Neural cell (in vitro differentiated cells): ENCODE data around the gene TADA2A. TPM values are rescaled to one million over a fixed set of nuclear protein-coding genes. Genes with fewer than 3 reads are reported as not detected.

Experiments used
- H2AFZ ChIP-seq: fragments of 200-600, 300-800 bp; sonication (generic), shearing (Covaris generic); 2 replicates; pipeline ENCODE4 v1.6.0; 2014; ENCODE audit warnings: low read depth, mild to moderate bottlenecking, antibody characterized with exemption, low read length, moderate library complexity
- H3F3A ChIP-seq: fragments of 200-600 bp; shearing (Covaris generic); 2 replicates; pipeline ENCODE4 v1.6.1; 2016; ENCODE audit warnings: mild to moderate bottlenecking, moderate library complexity, mixed read lengths, antibody characterized with exemption, low read length; ENCODE audit not compliant: insufficient read depth, poor library complexity, severe bottlenecking
- H3K27ac ChIP-seq: fragments of 200-600, 300-800 bp; sonication (generic), shearing (Covaris generic); 2 replicates; pipeline ENCODE4 v1.5.1; 2014; ENCODE audit warnings: mild to moderate bottlenecking, low read length, moderate library complexity
- H3K27me3 ChIP-seq: fragments of 300-800, 200-600 bp; sonication (generic), shearing (Covaris generic); 2 replicates; pipeline ENCODE4 v1.6.0; 2014; ENCODE audit warnings: mild to moderate bottlenecking, low read depth, low read length, moderate library complexity; ENCODE audit not compliant: insufficient read depth
- H3K36me3 ChIP-seq: fragments of 300-800, 200-600 bp; sonication (generic), shearing (Covaris generic); 2 replicates; pipeline ENCODE4 v1.5.1; 2014; ENCODE audit warnings: mild to moderate bottlenecking, antibody characterized with exemption, low read length, moderate library complexity; ENCODE audit not compliant: insufficient read depth
- H3K4me2 ChIP-seq: fragments of 300-800, 200-600 bp; sonication (generic), shearing (Covaris generic); 2 replicates; pipeline ENCODE4 v1.6.0; 2014; ENCODE audit warnings: mild to moderate bottlenecking, low read length
- H3K4me3 ChIP-seq: fragments of 300-800, 200-600 bp; sonication (generic), shearing (Covaris generic); 2 replicates; pipeline ENCODE4 v1.5.1; 2014; ENCODE audit warnings: mild to moderate bottlenecking, low read length, moderate library complexity
- H3K79me2 ChIP-seq: fragments of 200-600 bp; shearing (Covaris generic); replicated peaks from 2 replicates; pipeline ENCODE4 v1.6.0; 2014; ENCODE audit warnings: mild to moderate bottlenecking, low read length, moderate library complexity; ENCODE audit not compliant: insufficient read depth
- H3K9ac ChIP-seq: fragments of 300-800, 200-600 bp; sonication (generic), shearing (Covaris generic); 2 replicates; pipeline ENCODE4 v1.6.1; 2016; ENCODE audit warnings: mild to moderate bottlenecking, low read length, mixed read lengths
- H3K9me2 ChIP-seq: fragments of 200-600 bp; shearing (Covaris generic); 2 replicates; pipeline ENCODE4 v1.6.1; 2016; ENCODE audit warnings: mild to moderate bottlenecking, low read length, mixed read lengths; ENCODE audit not compliant: insufficient read depth
- H3K9me3 ChIP-seq: fragments of 200-600, 300-800 bp; sonication (generic), shearing (Covaris generic); 2 replicates; pipeline ENCODE4 v1.6.1; 2016; ENCODE audit warnings: mild to moderate bottlenecking, mixed run types, low read length, moderate library complexity, mixed read lengths
- H4K20me1 ChIP-seq: fragments of 200-600 bp; shearing (Covaris generic); 2 replicates; pipeline ENCODE4 v1.6.1; 2016; ENCODE audit warnings: mild to moderate bottlenecking, mixed run types; ENCODE audit not compliant: insufficient read depth
- EP300 ChIP-seq: fragments of 450-650 bp; conservative IDR thresholded peaks from 2 replicates; pipeline ENCODE4 v1.6.1; 2014; ENCODE audit warnings: antibody characterized with exemption, mild to moderate bottlenecking, moderate library complexity; ENCODE audit not compliant: poor library complexity, severe bottlenecking
- EZH2 ChIP-seq: fragments of 200-600, 300-800 bp; shearing (Covaris generic), sonication (generic); IDR thresholded peaks from 2 replicates; pipeline ENCODE4 v1.6.1; 2014; ENCODE audit warnings: antibody characterized with exemption, low read length, borderline replicate concordance, mild to moderate bottlenecking; ENCODE audit not compliant: insufficient read depth, poor library complexity, severe bottlenecking
- MXI1 ChIP-seq: fragments of 450-650 bp; conservative IDR thresholded peaks from 2 replicates; pipeline ENCODE4 v1.6.1; 2014; ENCODE audit warnings: antibody characterized with exemption, mild to moderate bottlenecking; ENCODE audit not compliant: poor library complexity, severe bottlenecking
- POLR2AphosphoS5 ChIP-seq: IDR thresholded peaks from 2 replicates; pipeline ENCODE4 v1.6.1; 2012
- RAD21 ChIP-seq: fragments of 450-650 bp; conservative IDR thresholded peaks from 2 replicates; pipeline ENCODE4 v1.6.1; 2014; ENCODE audit warnings: antibody characterized with exemption, mild to moderate bottlenecking, moderate library complexity
- SMC3 ChIP-seq: fragments of 450-650 bp; conservative IDR thresholded peaks from 2 replicates; pipeline ENCODE4 v1.6.1; 2014; ENCODE audit warnings: antibody characterized with exemption, mild to moderate bottlenecking, moderate library complexity; ENCODE audit not compliant: poor library complexity
- TAF1 ChIP-seq: IDR thresholded peaks from 2 replicates; pipeline ENCODE4 v1.6.1; 2012; ENCODE audit warnings: low read depth
- polyA plus RNA-seq: library from polyadenylated mRNA; depleted of rRNA; stranded (reverse); fragments of >200 nt; gene quantifications from 2 replicates; pipeline ENCODE4 v1.2.3, GENCODE V29; 2014
- TF ChIP-seq, protein P1 (sequence below): IDR thresholded peaks from 2 replicates; pipeline ENCODE4 v1.6.1; 2012; ENCODE audit warnings: borderline replicate concordance
- TF ChIP-seq, protein P2 (sequence below): fragments of 450-650 bp; IDR thresholded peaks from 2 replicates; pipeline ENCODE4 v1.5.1; 2014; ENCODE audit warnings: antibody characterized with exemption, mild to moderate bottlenecking, moderate library complexity; ENCODE audit not compliant: poor library complexity, severe bottlenecking

Gene TADA2A
- polyA plus RNA-seq, 1 donor from 2014 or later = 23.5 TPM

DNA sequence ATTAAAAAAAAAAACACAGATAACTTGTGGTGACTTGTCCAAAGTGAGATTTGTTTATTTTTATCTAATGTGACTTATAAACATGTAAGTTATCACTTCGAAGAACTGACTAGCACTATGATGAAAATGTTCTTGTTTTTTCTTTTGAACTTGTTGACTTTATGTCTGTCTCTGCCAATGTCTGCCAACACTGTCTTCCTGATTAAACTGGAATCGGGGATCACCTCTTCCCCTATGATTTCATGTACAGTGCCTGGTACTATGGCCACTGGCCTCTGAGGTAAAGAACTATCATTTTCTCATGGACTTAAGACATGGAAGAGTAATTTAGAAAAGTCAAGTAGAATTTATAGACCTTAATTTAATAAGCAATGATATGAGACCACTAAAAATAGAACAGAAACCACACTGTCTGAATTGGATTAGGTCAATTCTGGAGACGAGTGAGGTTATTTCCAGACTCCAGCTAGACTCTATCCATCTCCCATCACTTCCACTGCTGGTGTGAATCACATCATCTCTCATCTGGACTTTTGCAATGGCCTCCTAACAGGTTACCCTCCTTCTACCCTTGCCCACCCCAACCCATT lies 22.0 kb upstream of the TADA2A start:
- Histone ChIP-seq H3K4me3 (no peak overlapping the region), H3K27ac (no peak overlapping the region), H2AFZ (no peak overlapping the region), H3K9me2 (no peaks in the 10 kb centered on the region), H3K27me3 (no peaks in the 10 kb centered on the region), H3K79me2 (no peaks in the 10 kb centered on the region), H3F3A (no peaks in the 10 kb centered on the region), H3K36me3 (no peaks in the 10 kb centered on the region), H3K4me2 (no peak overlapping the region), H3K9me3 (no peaks in the 10 kb centered on the region), H4K20me1 (no peaks in the 10 kb centered on the region), H3K9ac (no peak overlapping the region)
- TF ChIP-seq RAD21 (no peak), SMC3 (no peak), TAF1 (no peak), MXI1 (no peak), POLR2AphosphoS5 (no peak)
- TF ChIP-seq, protein P1, sequence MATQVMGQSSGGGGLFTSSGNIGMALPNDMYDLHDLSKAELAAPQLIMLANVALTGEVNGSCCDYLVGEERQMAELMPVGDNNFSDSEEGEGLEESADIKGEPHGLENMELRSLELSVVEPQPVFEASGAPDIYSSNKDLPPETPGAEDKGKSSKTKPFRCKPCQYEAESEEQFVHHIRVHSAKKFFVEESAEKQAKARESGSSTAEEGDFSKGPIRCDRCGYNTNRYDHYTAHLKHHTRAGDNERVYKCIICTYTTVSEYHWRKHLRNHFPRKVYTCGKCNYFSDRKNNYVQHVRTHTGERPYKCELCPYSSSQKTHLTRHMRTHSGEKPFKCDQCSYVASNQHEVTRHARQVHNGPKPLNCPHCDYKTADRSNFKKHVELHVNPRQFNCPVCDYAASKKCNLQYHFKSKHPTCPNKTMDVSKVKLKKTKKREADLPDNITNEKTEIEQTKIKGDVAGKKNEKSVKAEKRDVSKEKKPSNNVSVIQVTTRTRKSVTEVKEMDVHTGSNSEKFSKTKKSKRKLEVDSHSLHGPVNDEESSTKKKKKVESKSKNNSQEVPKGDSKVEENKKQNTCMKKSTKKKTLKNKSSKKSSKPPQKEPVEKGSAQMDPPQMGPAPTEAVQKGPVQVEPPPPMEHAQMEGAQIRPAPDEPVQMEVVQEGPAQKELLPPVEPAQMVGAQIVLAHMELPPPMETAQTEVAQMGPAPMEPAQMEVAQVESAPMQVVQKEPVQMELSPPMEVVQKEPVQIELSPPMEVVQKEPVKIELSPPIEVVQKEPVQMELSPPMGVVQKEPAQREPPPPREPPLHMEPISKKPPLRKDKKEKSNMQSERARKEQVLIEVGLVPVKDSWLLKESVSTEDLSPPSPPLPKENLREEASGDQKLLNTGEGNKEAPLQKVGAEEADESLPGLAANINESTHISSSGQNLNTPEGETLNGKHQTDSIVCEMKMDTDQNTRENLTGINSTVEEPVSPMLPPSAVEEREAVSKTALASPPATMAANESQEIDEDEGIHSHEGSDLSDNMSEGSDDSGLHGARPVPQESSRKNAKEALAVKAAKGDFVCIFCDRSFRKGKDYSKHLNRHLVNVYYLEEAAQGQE = no peak

DNA sequence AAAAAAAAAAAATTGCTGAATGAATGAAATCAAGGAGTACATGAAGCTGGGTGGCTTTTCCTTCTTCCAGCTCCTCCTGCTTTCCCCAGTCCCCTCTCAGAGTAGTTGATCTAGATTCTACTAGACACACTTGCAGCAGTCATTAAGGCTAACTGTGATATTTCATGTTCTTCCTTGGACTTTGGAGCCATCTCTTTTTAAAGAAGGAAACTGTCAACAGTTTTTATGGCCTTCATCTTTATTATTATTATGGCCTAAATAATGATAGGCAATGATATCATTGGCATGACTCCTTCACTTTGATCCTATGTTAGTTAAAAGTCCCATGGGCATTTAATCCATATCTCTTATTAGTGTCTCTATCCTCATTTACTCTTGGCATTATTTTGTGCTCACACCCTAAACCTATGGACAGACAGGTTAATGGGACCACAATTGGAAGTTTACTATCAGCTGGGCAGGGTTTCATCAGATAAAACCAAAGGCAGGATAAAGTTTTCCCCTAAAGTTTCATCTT lies 21.2 kb upstream of the TADA2A start:
- H3K36me3 ChIP-seq = no peaks in the 10 kb centered on the region
- no peaks in the 10 kb centered on the region for H3K9me2 ChIP-seq
- H4K20me1 ChIP-seq = no peaks in the 10 kb centered on the region
- no peak overlapping the region for H3K27ac ChIP-seq
- no peak overlapping the region for H2AFZ ChIP-seq
- no peak overlapping the region for H3K4me2 ChIP-seq
- no peak overlapping the region for H3K4me3 ChIP-seq
- H3K27me3 ChIP-seq = no peaks in the 10 kb centered on the region
- TF ChIP-seq SMC3 (no peak), EZH2 (no peak), TAF1 (no peak), EP300 (no peak), MXI1 (no peak), RAD21 (no peak), POLR2AphosphoS5 (no peak)
- TF ChIP-seq, protein P1 = no peak
- TF ChIP-seq, protein P2, sequence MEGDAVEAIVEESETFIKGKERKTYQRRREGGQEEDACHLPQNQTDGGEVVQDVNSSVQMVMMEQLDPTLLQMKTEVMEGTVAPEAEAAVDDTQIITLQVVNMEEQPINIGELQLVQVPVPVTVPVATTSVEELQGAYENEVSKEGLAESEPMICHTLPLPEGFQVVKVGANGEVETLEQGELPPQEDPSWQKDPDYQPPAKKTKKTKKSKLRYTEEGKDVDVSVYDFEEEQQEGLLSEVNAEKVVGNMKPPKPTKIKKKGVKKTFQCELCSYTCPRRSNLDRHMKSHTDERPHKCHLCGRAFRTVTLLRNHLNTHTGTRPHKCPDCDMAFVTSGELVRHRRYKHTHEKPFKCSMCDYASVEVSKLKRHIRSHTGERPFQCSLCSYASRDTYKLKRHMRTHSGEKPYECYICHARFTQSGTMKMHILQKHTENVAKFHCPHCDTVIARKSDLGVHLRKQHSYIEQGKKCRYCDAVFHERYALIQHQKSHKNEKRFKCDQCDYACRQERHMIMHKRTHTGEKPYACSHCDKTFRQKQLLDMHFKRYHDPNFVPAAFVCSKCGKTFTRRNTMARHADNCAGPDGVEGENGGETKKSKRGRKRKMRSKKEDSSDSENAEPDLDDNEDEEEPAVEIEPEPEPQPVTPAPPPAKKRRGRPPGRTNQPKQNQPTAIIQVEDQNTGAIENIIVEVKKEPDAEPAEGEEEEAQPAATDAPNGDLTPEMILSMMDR = no peak
- no peak overlapping the region for H3K9ac ChIP-seq
- no peaks in the 10 kb centered on the region for H3F3A ChIP-seq
- no peaks in the 10 kb centered on the region for H3K9me3 ChIP-seq
- H3K79me2 ChIP-seq = no peaks in the 10 kb centered on the region
